ENCODE measurements around the gene NABP2. TPM values are rescaled to one million over a fixed set of nuclear protein-coding genes. Genes with fewer than 3 reads are reported as not detected.

Gene NABP2
- total and polyA plus RNA-seq, 2 experiments from 2014 or later = 25.5 to 27.8 TPM

GRCh38 chr12:56197921-56198635 is 26.1 kb upstream of the NABP2 start (continued):
- no peak for TF ChIP-seq ZNF462 (CRISPR knock-in tag; IDR thresholded peaks at IDR 0.05)

- DNase-seq (ENCODE audit: low spot score) (peak; percentile 72), ATAC-seq (peak; percentile 60)
- Histone ChIP-seq H3K79me2 (replicated peaks; ENCODE audit: insufficient read depth) (no peaks in the 10 kb centered on the region), H3K27me3 (ENCODE audit: insufficient read depth) (no peaks in the 10 kb centered on the region), H3F3A (replicated peaks; ENCODE audit: low read depth) (no peaks in the 10 kb centered on the region), H3K9me2 (ENCODE audit: insufficient read depth) (0 out of 2 replicates have a peak, but pooled peaks cover 5% of the 10 kb centered on the region), H3K36me3 (ENCODE audit: insufficient read depth) (no peaks in the 10 kb centered on the region), H3K4me2 (peak overlapping the region; percentile 5; the same call in 1 of the 2 replicates), H2AFZ (no peak overlapping the region), H4K20me1 (replicated peaks; ENCODE audit: insufficient read depth) (no peaks in the 10 kb centered on the region), H3K4me1 (ENCODE audit: insufficient read depth) (no peaks in the 10 kb centered on the region), H3K27ac (ENCODE audit: low read depth) (peak overlapping the region; percentile 67; the same call in 1 of the 2 replicates), H3K4me3 (no peak overlapping the region)
- Mint-ChIP-seq H3K4me3 (no peak overlapping the region; the same call in 2 of the 3 replicates), H3K27ac (0 out of 2 replicates have a peak overlapping the region, but pooled peaks have one; percentile 18), H3K9me3 (no peaks in the 10 kb centered on the region), H3K36me3 (ENCODE audit: low read depth) (peaks cover 8% of the 10 kb centered on the region; the same call in 1 of the 3 replicates), H3K4me1 (peaks cover 21% of the 10 kb centered on the region), H3K27me3 (ENCODE audit: insufficient read depth, low read depth, poor library complexity) (peaks cover 14% of the 10 kb centered on the region)
- TF ChIP-seq ZNF114 (CRISPR knock-in tag; IDR thresholded peaks at IDR 0.05) (no peak), JUNB (IDR thresholded peaks at IDR 0.05; ENCODE audit: unreplicated experiment) (no peak), NANOG (IDR thresholded peaks at IDR 0.05; ENCODE audit: borderline replicate concordance) (no peak), EZH2 (IDR thresholded peaks at IDR 0.05; ENCODE audit: low read depth, unreplicated experiment) (no peak), CREB1 (CRISPR knock-in tag; IDR thresholded peaks at IDR 0.05; ENCODE audit: low read depth) (no peak), POLR2AphosphoS5 (IDR thresholded peaks at IDR 0.05; ENCODE audit: low read depth) (no peak), ETS1 (IDR thresholded peaks at IDR 0.05) (no peak), STAT1 (IDR thresholded peaks at IDR 0.05; ENCODE audit: unreplicated experiment) (no peak)
Measured at GRCh38 chr12:56198836-56199235, 25.3 kb upstream of the NABP2 start.
